GM12878 (cell line): ENCODE results near the gene SLC20A1. TPM values are rescaled to one million over a fixed set of nuclear protein-coding genes. Genes with fewer than 3 reads are reported as not detected.

Experiments
- ATAC-seq: fragments of 200-7000 bp; cut with Tn5 transposase; 3 replicates; pipeline ENCODE4 v1.9.1; 2020; ENCODE audit warnings: mild to moderate bottlenecking, moderate library complexity
- BruUV-seq: library from RNA; stranded (reverse); fragments of 400-500 nt; replicated peaks from 2 replicates; lab custom pipeline; 2021; lab: Mats Ljungman, UMichigan
- CTCF ChIA-PET: fragments of 300-600 bp; sonication (Branson Sonifier 250); formaldehyde crosslinking; extraction: SDS; loops from one replicate; lab custom pipeline; 2021; ENCODE audit warnings: inconsistent platforms; lab: Yijun Ruan, JAX
- POLR2A ChIA-PET: fragments of 350-600 bp; formaldehyde crosslinking; extraction: SDS; loops from one replicate; lab custom pipeline; 2021; ENCODE audit warnings: inconsistent platforms; lab: Charles Lee
- RAD21 ChIA-PET: fragments of 300-600 bp; sonication (Branson Sonifier 250); formaldehyde crosslinking; loops from one replicate; lab custom pipeline; 2023; ENCODE audit warnings: antibody characterized with exemption; ENCODE audit not compliant: unreplicated experiment; lab: Charles Lee
- SMC1A ChIA-PET: fragments of 300-600 bp; sonication (Branson Sonifier 250); formaldehyde crosslinking; loops from one replicate; lab custom pipeline; 2023; ENCODE audit not compliant: unreplicated experiment, uncharacterized antibody; lab: Charles Lee
- DNase-seq: peaks from one replicate; pipeline ENCODE4 v3.0.0-alpha.2; 2011; ENCODE audit warnings: low read depth, low spot score
- FAIRE-seq: peaks from 3 replicates; lab custom pipeline; 2011; peaks lifted over from hg19 to GRCh38; lab: Jason Lieb, UNC
- H2AFZ ChIP-seq: 2 replicates; pipeline ENCODE4 v1.6.0; 2011; ENCODE audit warnings: low read depth, low read length, control low read depth; ENCODE audit not compliant: control insufficient read depth
- H3K27ac ChIP-seq: 2 replicates; pipeline ENCODE4 v1.5.1; 2011; ENCODE audit warnings: control low read depth; ENCODE audit not compliant: control insufficient read depth, insufficient read depth
- H3K27me3 ChIP-seq, 2 experiments: replicated peaks in 1 of 2; 2 replicates each; pipeline versions ENCODE4 v1.6.0 to v1.6.1; 2011; ENCODE audit warnings: low read length in 1 of 2; ENCODE audit not compliant: control insufficient read depth in 2 of 2, insufficient read depth in 2 of 2
- H3K36me3 ChIP-seq, 2 experiments: 2 replicates each; pipeline ENCODE4 v1.5.1; 2011; ENCODE audit warnings: low read length in 1 of 2; ENCODE audit not compliant: control insufficient read depth in 2 of 2, insufficient read depth in 2 of 2
- H3K4me1 ChIP-seq: 2 replicates; pipeline ENCODE4 v1.6.1; 2011; ENCODE audit warnings: mild to moderate bottlenecking, low read length, moderate library complexity, mixed read lengths; ENCODE audit not compliant: control insufficient read depth, insufficient read depth
- H3K4me2 ChIP-seq: 2 replicates; pipeline ENCODE4 v1.6.0; 2011; ENCODE audit warnings: control low read depth; ENCODE audit not compliant: control insufficient read depth, insufficient read depth
- H3K4me3 ChIP-seq: fragments of 200-600 bp; sonication (generic); 2 replicates; pipeline ENCODE4 v1.5.1; 2016
- H3K79me2 ChIP-seq: 2 replicates; pipeline ENCODE4 v1.6.0; 2011; ENCODE audit warnings: low read length; ENCODE audit not compliant: control insufficient read depth, insufficient read depth
- H3K9ac ChIP-seq: 2 replicates; pipeline ENCODE4 v1.8.0; 2011; ENCODE audit warnings: low read length, control low read depth, mixed read lengths; ENCODE audit not compliant: control insufficient read depth, insufficient read depth
- H3K9me3 ChIP-seq: replicated peaks from 3 replicates; pipeline ENCODE4 v1.5.1; 2011; ENCODE audit warnings: mild to moderate bottlenecking, low read length; ENCODE audit not compliant: control insufficient read depth, insufficient read depth
- H4K20me1 ChIP-seq: 2 replicates; pipeline ENCODE4 v1.6.0; 2011; ENCODE audit not compliant: control insufficient read depth, insufficient read depth
- BCL11A ChIP-seq: IDR thresholded peaks from 2 replicates; pipeline ENCODE4 v1.6.1; 2011; ENCODE audit warnings: low read depth, low read length
- CBX3 ChIP-seq: fragments of 200-600 bp; sonication (generic); IDR thresholded peaks from 2 replicates; pipeline ENCODE4 v1.6.1; 2016; ENCODE audit warnings: low read depth, borderline replicate concordance
- ETV6 ChIP-seq, 2 experiments: fragments of 450-650 bp in 1 of 2; IDR thresholded peaks in 1 of 2; conservative IDR thresholded peaks in 1 of 2; 2 replicates each; pipeline ENCODE4 v1.6.1; 2014; ENCODE audit warnings: antibody characterized with exemption in 1 of 2, borderline replicate concordance in 1 of 2, low read depth in 1 of 2, mild to moderate bottlenecking in 1 of 2, moderate library complexity in 1 of 2
- FOXM1 ChIP-seq: IDR thresholded peaks from 2 replicates; pipeline ENCODE4 v1.6.1; 2012; ENCODE audit warnings: low read depth, mild to moderate bottlenecking, inconsistent platforms, low read length, moderate library complexity
- HDAC6 ChIP-seq: fragments of 200-600 bp; sonication (generic); IDR thresholded peaks from one replicate; pipeline ENCODE4 v1.8.0; 2017; ENCODE audit warnings: antibody characterized with exemption; ENCODE audit not compliant: unreplicated experiment
- LARP7 ChIP-seq: fragments of 450-650 bp; IDR thresholded peaks from 2 replicates; pipeline ENCODE4 v1.6.1; 2017; ENCODE audit warnings: mild to moderate bottlenecking
- RAD21 ChIP-seq: IDR thresholded peaks from 2 replicates; pipeline ENCODE4 v1.6.1; 2011; ENCODE audit warnings: mild to moderate bottlenecking, low read depth, low read length, moderate library complexity; ENCODE audit not compliant: insufficient read depth
- RBBP5 ChIP-seq: fragments of 200-600 bp; sonication (generic); conservative IDR thresholded peaks from 2 replicates; pipeline ENCODE4 v1.6.1; 2016
- SPI1 ChIP-seq: IDR thresholded peaks from 2 replicates; pipeline ENCODE4 v1.6.1; 2011; ENCODE audit warnings: low read depth, mild to moderate bottlenecking, low read length, moderate library complexity, borderline replicate concordance; ENCODE audit not compliant: insufficient read depth
- SRF ChIP-seq, 2 experiments: IDR thresholded peaks; 2 replicates each; pipeline ENCODE4 v1.6.1; 2011; ENCODE audit warnings: low read depth in 2 of 2, low read length in 2 of 2, mild to moderate bottlenecking in 1 of 2, moderate library complexity in 1 of 2
- ZBTB11 ChIP-seq: fragments of 450-650 bp; formaldehyde crosslinking; IDR thresholded peaks from 2 replicates; pipeline ENCODE4 v1.5.0; 2022; ENCODE audit warnings: mild to moderate bottlenecking, missing genetic modification characterization
- ZSCAN29 ChIP-seq: fragments of 450-650 bp; IDR thresholded peaks from 2 replicates; pipeline ENCODE4 v1.6.1; 2017; ENCODE audit warnings: mild to moderate bottlenecking, moderate library complexity
- WGBS: methylation state at CpG from one replicate; pipeline ENCODE4 v1.1.6; 2016; ENCODE audit warnings: low lambda C conversion rate; ENCODE audit not compliant: insufficient replicate concordance, insufficient coverage; ENCODE audit errors: missing lambda C conversion rate; 5-methylcytosine and 5-hydroxymethylcytosine counted together
- in situ Hi-C: fragments of 300-500 bp; cut with MboI; formaldehyde crosslinking; loops from 9 replicates; pipeline ENCODE4 v1.14.3; 2018; ENCODE audit warnings: mixed read lengths
- intact Hi-C: fragments of 100-400 bp; cut with micrococcal nuclease; formaldehyde crosslinking; loops from one replicate; pipeline ENCODE4 v1.14.2; 2022; ENCODE audit not compliant: unreplicated experiment
- polyA plus RNA-seq, 11 experiments: library from polyadenylated mRNA; depleted of rRNA in 4 of 11; unstranded in 6 of 11; stranded (reverse) in 5 of 11; fragments of >200 nt; fragmentation: Nextera tagmentation in 4 of 11; fragmentation: Illumina TruSeq in 1 of 11; extraction: Ambion mirVana in 4 of 11; extraction: Trizol in 1 of 11; gene quantifications; 1 replicate in 1 of 11; 2 replicates in 10 of 11; pipeline versions ENCODE4 v1.2.1 to v1.2.3, GENCODE V29; 2011 to 2016; ENCODE audit warnings: inconsistent platforms in 2 of 11, missing spikeins in 2 of 11, low read depth in 1 of 11
- total RNA-seq, 4 experiments: library from RNA; depleted of rRNA in 3 of 4; stranded (reverse); fragments of >200 nt in 3 of 4; fragmentation: Illumina TruSeq in 1 of 4; extraction: Trizol in 1 of 4; gene quantifications; 2 replicates each; pipeline versions ENCODE4 v1.2.1 to v1.2.3, GENCODE V29; 2013 to 2021

SLC20A1 gene
- total and polyA plus RNA-seq, 10 of the 15 experiments (the other 5 are each of a cell fraction or from before 2014, with no cell fraction given), result 21.2 to 59.1 (median 43.2) TPM

GRCh38 chr2:112634874-112635157 is 10.9 kb upstream of the SLC20A1 start:
- H3K36me3 ChIP-seq, result no peaks in the 10 kb centered on the region
- H3K27ac ChIP-seq, result no peak overlapping the region
- ChIA-PET RAD21 (interaction anchor here (1.0 to 16.3 kb wide), 7 partner anchors 9 to 91 kb away, joined by 3 to 494 read pairs (median 4); partner anchors contain the start of gene NT5DC4), SMC1A (interaction anchor here (3.4 to 15.4 kb wide), 6 partner anchors 10 to 91 kb away, joined by 17 to 455 read pairs (median 109); partner anchors contain the start of genes NT5DC4 and SLC20A1), POLR2A (interaction anchor here (0.6 to 13.6 kb wide), 6 partner anchors 10 to 125 kb away, joined by 3 to 143 read pairs (median 12); partner anchors contain the start of gene SLC20A1), CTCF (interaction anchor here (1.1 to 16.6 kb wide), 7 partner anchors 8 to 93 kb away, joined by 3 to 671 read pairs (median 32); partner anchors contain the start of gene SLC20A1)
- TF ChIP-seq SRF (IDR thresholded peaks at IDR 0.05; ENCODE audit: low read depth in 2 of 2, low read length in 2 of 2) (no peak), SPI1 (no peak), RAD21 (no peak), FOXM1 (no peak), ETV6 (conservative IDR thresholded peaks at IDR 0.05 in 1 of 2, IDR thresholded peaks at IDR 0.05 in 1 of 2; ENCODE audit: borderline replicate concordance in 1 of 2, low read depth in 1 of 2) (no peak), HDAC6 (no peak), LARP7 (no peak), ZBTB11 (CRISPR knock-in tag) (no peak), RBBP5 (no peak), CBX3 (no peak), ZSCAN29 (no peak), BCL11A (no peak)
- no peaks in the 10 kb centered on the region for H3K9me3 ChIP-seq
- no peaks in the 10 kb centered on the region for H3K79me2 ChIP-seq
- DNase-seq, result no peak
- peaks cover 39% of the 10 kb centered on the region for H3K4me1 ChIP-seq
- ATAC-seq, result no peak
- H3K4me2 ChIP-seq, result no peak overlapping the region
- no peak overlapping the region for H2AFZ ChIP-seq
- H3K4me3 ChIP-seq, result no peak overlapping the region
- intact Hi-C loops (no loop called here), in situ Hi-C loops (no loop called here)
- WGBS, result 82% methylated on average over 6 of the region's 6 CpGs
- no peak for FAIRE-seq
- no peaks in the 10 kb centered on the region for H4K20me1 ChIP-seq
- BruUV-seq, result no TSS peak
- H3K27me3 ChIP-seq, result no peaks in the 10 kb centered on the region; a peak in 1 of 4 replicates
- H3K9ac ChIP-seq, result no peak overlapping the region
